ENCODE results near the gene EML2. TPM values are rescaled to one million over a fixed set of nuclear protein-coding genes. Genes with fewer than 3 reads are reported as not detected.

EML2 gene
- total and polyA plus RNA-seq, 2 of the 8 experiments (the other 6 are each of a cell fraction or from before 2014, with no cell fraction given) = 28.8 to 29.4 TPM

GRCh38 chr19:45682908-45683307 lies 43.7 kb upstream of the EML2 start (continued):
- TF ChIP-seq ZNF274 (IDR thresholded peaks at IDR 0.05; ENCODE audit: borderline replicate concordance, extremely low read depth, low read length) (no peak), NANOG (IDR thresholded peaks at IDR 0.05; ENCODE audit: insufficient read depth, low read depth, low read length, poor library complexity, severe bottlenecking) (no peak), SIN3A (conservative IDR thresholded peaks at IDR 0.05 in 1 of 2, IDR thresholded peaks at IDR 0.05 in 1 of 2; ENCODE audit: low read depth in 1 of 2, low read length in 2 of 2) (no peak), SUZ12 (IDR thresholded peaks at IDR 0.05; ENCODE audit: low read length) (no peak)

Data from H1 (cell line).